D721Med (cell line): ENCODE measurements around the gene MNAT1.

Experiments used
- DNase-seq: peaks from one replicate; pipeline ENCODE4 v3.0.0; 2011; ENCODE audit warnings: low spot score; ENCODE audit not compliant: insufficient read length
- FAIRE-seq: peaks from 2 replicates; lab custom pipeline; 2011; peaks lifted over from hg19 to GRCh38; lab: Jason Lieb, UNC
- CTCF ChIP-seq: IDR thresholded peaks from 2 replicates; pipeline ENCODE4 v1.5.1; 2012; ENCODE audit warnings: mild to moderate bottlenecking, control low read depth; ENCODE audit not compliant: insufficient read depth; ENCODE audit errors: missing control alignments

Gene MNAT1

GRCh38 chr14:60981633-60982455, 247.3 kb downstream of the MNAT1 start:
- DNase-seq (no peak), FAIRE-seq (no peak)
- TF ChIP-seq CTCF: no peak

GRCh38 chr14:60984196-60984595, 249.6 kb downstream of the MNAT1 start:
- no peak for TF ChIP-seq CTCF
- DNase-seq (no peak), FAIRE-seq (no peak)

- no peak for TF ChIP-seq CTCF
- DNase-seq: no peak
- no peak for FAIRE-seq
Observed at GRCh38 chr14:60986500-60986899, 251.9 kb downstream of the MNAT1 start.

GRCh38 chr14:60989599-60989998, 255.0 kb downstream of the MNAT1 start:
- FAIRE-seq (no peak), DNase-seq (no peak)
- TF ChIP-seq CTCF: no peak

GRCh38 chr14:60998617-60999016, 264.1 kb downstream of the MNAT1 start:
- FAIRE-seq: no peak
- DNase-seq: no peak
- TF ChIP-seq CTCF: no peak

GRCh38 chr14:60999536-60999935, 265.0 kb downstream of the MNAT1 start:
- DNase-seq (no peak), FAIRE-seq (no peak)

More at GRCh38 chr14:60999536-60999935, 265.0 kb downstream of the MNAT1 start:
- TF ChIP-seq CTCF: no peak
